Fibroblast of lung (primary cell): ENCODE results near the gene CFL2.

ENCODE experiments used
- CTCF ChIP-seq, 2 donors: IDR thresholded peaks in 1 of 2; conservative IDR thresholded peaks in 1 of 2; 1 replicate in 1 of 2; 2 replicates in 1 of 2; pipeline ENCODE4 v1.5.1; 2011 to 2012; ENCODE audit warnings: low read length in 2 of 2, control low read depth in 1 of 2, inconsistent platforms in 1 of 2, low read depth in 1 of 2, mild to moderate bottlenecking in 1 of 2
- EZH2 ChIP-seq: IDR thresholded peaks from 2 replicates; pipeline ENCODE4 v1.5.1; 2012; ENCODE audit warnings: low read length, control low read depth, mild to moderate bottlenecking; ENCODE audit errors: missing control alignments

GRCh38 chr14:34701808-34702207 lies 12.6 kb downstream of the CFL2 start:
- TF ChIP-seq CTCF (conservative IDR thresholded peaks at IDR 0.05 in 1 of 2, IDR thresholded peaks at IDR 0.05 in 1 of 2; ENCODE audit: low read depth in 1 of 2, low read length in 2 of 2) (no peak), EZH2 (no peak)
